ENCODE measurements around the gene RASSF1. TPM values are rescaled to one million over a fixed set of nuclear protein-coding genes. Genes with fewer than 3 reads are reported as not detected.

RASSF1 gene
- total RNA-seq, 1 experiment from 2014 or later, result 20.0 TPM

GRCh38 chr3:50351323-50351697, 10.7 kb upstream of the RASSF1 start:
- peak overlapping the region; percentile 90 for H2AFZ ChIP-seq (ENCODE audit: low read length)
- H3K9me3 ChIP-seq (ENCODE audit: low read length), result no peaks in the 10 kb centered on the region
- peak overlapping the region; percentile 77 for H3K9ac ChIP-seq (ENCODE audit: low read length)
- no peak for TF ChIP-seq EZH2phosphoT487 (IDR thresholded peaks at IDR 0.05; ENCODE audit: borderline replicate concordance, low read length)
- TF ChIP-seq EZH2 (IDR thresholded peaks at IDR 0.05; ENCODE audit: low read length, unreplicated experiment), result no peak
- TF ChIP-seq CTCF (conservative IDR thresholded peaks at IDR 0.05; ENCODE audit: low read depth, low read length), result no peak
- intact Hi-C loops (cut with micrococcal nuclease), result loop anchor here (1.0 to 5.0 kb wide), 3 partner anchors 8 to 1036 kb away; partner anchors contain the start of genes CISH, MANF and TMEM115
- peaks cover 45% of the 10 kb centered on the region for H3K4me1 ChIP-seq (ENCODE audit: insufficient read depth, low read length)
- H3K27me3 ChIP-seq (ENCODE audit: low read length), result no peaks in the 10 kb centered on the region
- no TSS peak for BruUV-seq (replicated peaks)
- ChIA-PET POLR2A (ENCODE audit: unreplicated experiment) (interaction anchor here (0.9 kb wide), 1 partner anchor 14 kb away, joined by 3 read pairs; no protein-coding TSS in a partner anchor), CTCF (no interaction called here)
- H3K27ac ChIP-seq (ENCODE audit: low read length), result peak overlapping the region; percentile 70
- H3F3A ChIP-seq (ENCODE audit: low read length, unreplicated experiment), result peaks cover 4% of the 10 kb centered on the region
- DNase-seq (no peak), ATAC-seq (peak; percentile 0; the same call in 1 of the 2 replicates)
- H4K20me1 ChIP-seq (ENCODE audit: low read length), result peaks cover 12% of the 10 kb centered on the region
- H3K4me2 ChIP-seq (ENCODE audit: low read length), result peak overlapping the region; percentile 95
- H3K9me2 ChIP-seq (replicated peaks; ENCODE audit: low read length), result no peaks in the 10 kb centered on the region
- H3K4me3 ChIP-seq (ENCODE audit: low read length), result peak overlapping the region; percentile 84
- peaks cover 32% of the 10 kb centered on the region for H3K36me3 ChIP-seq (ENCODE audit: low read depth, low read length)
- H3K79me2 ChIP-seq (ENCODE audit: low read length), result peaks cover 65% of the 10 kb centered on the region

- H3K9ac ChIP-seq (ENCODE audit: low read length), result peak within 1 kb of the TSS; percentile 77
- no peak for TF ChIP-seq EZH2 (IDR thresholded peaks at IDR 0.05; ENCODE audit: low read length, unreplicated experiment)
- no peak for TF ChIP-seq EZH2phosphoT487 (IDR thresholded peaks at IDR 0.05; ENCODE audit: borderline replicate concordance, low read length)
- no peak for TF ChIP-seq CTCF (conservative IDR thresholded peaks at IDR 0.05; ENCODE audit: low read depth, low read length)
- H3K27ac ChIP-seq (ENCODE audit: low read length), result peak within 1 kb of the TSS; percentile 70
- peak within 1 kb of the TSS; percentile 84 for H3K4me3 ChIP-seq (ENCODE audit: low read length)
- TSS peak; percentile 51 for BruUV-seq (replicated peaks)
- H3K36me3 ChIP-seq (ENCODE audit: low read depth, low read length), result peaks cover 27% of the 10 kb centered on the region; the same call in 1 of the 2 replicates
- POLR2A ChIA-PET (ENCODE audit: unreplicated experiment), result interaction anchor here (0.5 to 1.2 kb wide), 5 partner anchors 14 to 1149 kb away, joined by 3 to 12 read pairs (median 4); partner anchors contain the start of genes DCAF1 and MAPKAPK3
- CTCF ChIA-PET, result interaction anchor here (0.5 to 0.6 kb wide), 2 partner anchors 12 to 13 kb away, joined by 4 to 5 read pairs; no protein-coding TSS in a partner anchor
- DNase-seq (peak; percentile 97), ATAC-seq (peak; percentile 88)
- intact Hi-C loops (cut with micrococcal nuclease), result loop anchor here (1.0 to 5.0 kb wide), 3 partner anchors 9 to 1037 kb away; partner anchors contain the start of genes CISH, MANF and TMEM115
- H3K79me2 ChIP-seq (ENCODE audit: low read length), result peaks cover 59% of the 10 kb centered on the region
- H3K4me2 ChIP-seq (ENCODE audit: low read length), result peak within 1 kb of the TSS; percentile 95
- no peaks in the 10 kb centered on the region for H3K9me3 ChIP-seq (ENCODE audit: low read length)
- no peaks in the 10 kb centered on the region for H3K9me2 ChIP-seq (replicated peaks; ENCODE audit: low read length)
- peaks cover 4% of the 10 kb centered on the region for H3F3A ChIP-seq (ENCODE audit: low read length, unreplicated experiment)
- peak within 1 kb of the TSS; percentile 90 for H2AFZ ChIP-seq (ENCODE audit: low read length)
- H3K27me3 ChIP-seq (ENCODE audit: low read length), result no peaks in the 10 kb centered on the region
- H3K4me1 ChIP-seq (ENCODE audit: insufficient read depth, low read length), result peaks cover 43% of the 10 kb centered on the region
- peaks cover 6% of the 10 kb centered on the region; the same call in 1 of the 2 replicates for H4K20me1 ChIP-seq (ENCODE audit: low read length)
Measured at GRCh38 chr3:50350527-50351322, 10.1 kb upstream of the RASSF1 start, which contains the start of the genes CYB561D2 and NPRL2. Gene CYB561D2, plus strand, starts transcription at chr3:50350862. Its CDS starts 572 bp downstream, at chr3:50351434. Gene NPRL2, minus strand, starts transcription at chr3:50350775. Its CDS starts 123 bp downstream, at chr3:50350652.

Measured in PC-3 (cell line).